Measurements from ENCODE around the gene PIEZO1.

PIEZO1 gene

GRCh38 chr16:88815901-88816589 is 31.0 kb upstream of the PIEZO1 start:
- DNase-seq (ENCODE audit: low read depth): no peak

GRCh38 chr16:88815227-88815626 is 30.2 kb upstream of the PIEZO1 start:
- no peak for DNase-seq (ENCODE audit: low read depth)

GRCh38 chr16:88814144-88814502 is 29.1 kb upstream of the PIEZO1 start:
- no peak for DNase-seq (ENCODE audit: low read depth)

GRCh38 chr16:88813269-88814143 is 28.5 kb upstream of the PIEZO1 start:
- no peak for DNase-seq (ENCODE audit: low read depth)

- DNase-seq (ENCODE audit: low read depth): no peak
Measured at GRCh38 chr16:88812513-88813268, 27.7 kb upstream of the PIEZO1 start.

- peak; percentile 60 for DNase-seq (ENCODE audit: low read depth)
Measured at GRCh38 chr16:88811769-88812512, 26.9 kb upstream of the PIEZO1 start, which contains the start of gene APRT. APRT (minus strand) TSS chr16:88811928; CDS start chr16:88811899, 29 bp downstream.

- no peak for DNase-seq (ENCODE audit: low read depth)
Measured at GRCh38 chr16:88810912-88811768, 26.1 kb upstream of the PIEZO1 start.

- DNase-seq (ENCODE audit: low read depth): no peak
Measured at GRCh38 chr16:88810166-88810911, 25.3 kb upstream of the PIEZO1 start.

GRCh38 chr16:88809676-88810165 is 24.7 kb upstream of the PIEZO1 start:
- DNase-seq (ENCODE audit: low read depth): no peak

GRCh38 chr16:88809068-88809675 is 24.2 kb upstream of the PIEZO1 start:
- DNase-seq (ENCODE audit: low read depth): no peak

- no peak for DNase-seq (ENCODE audit: low read depth)
Measured at GRCh38 chr16:88807626-88808453, 22.8 kb upstream of the PIEZO1 start.

- DNase-seq (ENCODE audit: low read depth): no peak
Measured at GRCh38 chr16:88807142-88807625, 22.2 kb upstream of the PIEZO1 start.

GRCh38 chr16:88806491-88807111 is 21.6 kb upstream of the PIEZO1 start:
- no peak for DNase-seq (ENCODE audit: low read depth)

GRCh38 chr16:88805887-88806393 is 20.9 kb upstream of the PIEZO1 start:
- no peak for DNase-seq (ENCODE audit: low read depth)

- no peak for DNase-seq (ENCODE audit: low read depth)
Measured at GRCh38 chr16:88805340-88805715, 20.3 kb upstream of the PIEZO1 start.

- DNase-seq (ENCODE audit: low read depth): no peak
Measured at GRCh38 chr16:88804552-88805339, 19.7 kb upstream of the PIEZO1 start.

- no peak for DNase-seq (ENCODE audit: low read depth)
Measured at GRCh38 chr16:88804173-88804551, 19.1 kb upstream of the PIEZO1 start.
